DND-41 (cell line): Measurements from ENCODE around the gene PFKFB3.

Source experiments
- CTCF ChIP-seq: IDR thresholded peaks from 2 replicates; pipeline ENCODE4 v1.5.1; 2012; ENCODE audit warnings: borderline replicate concordance, low read length, moderate library complexity, mild to moderate bottlenecking; ENCODE audit not compliant: poor library complexity, severe bottlenecking; ENCODE audit errors: extremely low read depth
- EZH2 ChIP-seq: IDR thresholded peaks from 3 replicates; pipeline ENCODE4 v1.6.1; 2012; ENCODE audit warnings: borderline replicate concordance, low read depth, mild to moderate bottlenecking, moderate library complexity, low read length, inconsistent platforms; ENCODE audit not compliant: severe bottlenecking

- TF ChIP-seq CTCF (no peak), EZH2 (no peak)
Measured at GRCh38 chr10:6165221-6165725, 37.5 kb upstream of the PFKFB3 start.
